NCI-H187 treated with DMSO at 0.1 percent for 48 hours (cell line): ENCODE data around the gene TNFAIP8L3.

Source experiments
- DNase-seq: peaks from one replicate; lab custom pipeline; 2025; lab: John Stamatoyannopoulos, UW

TNFAIP8L3 gene

DNA sequence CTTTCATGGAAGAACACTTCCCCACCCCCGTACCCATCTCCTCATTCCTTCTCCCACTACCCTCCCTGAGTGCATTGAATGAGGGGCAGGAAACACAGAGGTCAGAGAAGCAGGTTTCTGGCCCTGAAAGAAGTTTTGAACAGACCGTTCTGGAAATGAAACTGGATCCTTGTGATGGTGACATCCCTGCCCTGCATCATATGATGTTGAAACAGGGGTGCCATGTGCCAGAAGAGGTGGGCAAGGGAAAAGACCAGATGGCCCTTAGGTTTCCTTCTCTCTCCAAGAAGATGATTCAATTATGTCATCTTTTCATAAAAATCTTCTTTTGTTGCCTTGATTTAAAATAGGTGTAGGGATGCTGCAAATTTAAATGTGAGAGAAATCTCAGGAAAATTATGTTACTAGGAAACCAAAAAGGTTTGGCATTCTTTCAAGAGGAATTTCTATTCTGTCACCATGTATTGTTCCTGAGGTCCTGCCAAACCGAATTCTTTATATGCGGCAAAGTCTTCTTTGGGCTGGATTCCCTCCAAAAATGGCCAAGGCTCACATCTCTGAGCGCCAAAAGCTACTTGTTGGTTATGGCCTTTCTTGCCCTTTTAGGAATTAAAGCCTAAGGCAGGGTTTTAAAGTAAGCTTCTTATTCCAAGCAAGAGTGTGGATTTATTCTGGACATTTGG lies 19.9 kb upstream of the TNFAIP8L3 start:
- no peak for DNase-seq

DNA sequence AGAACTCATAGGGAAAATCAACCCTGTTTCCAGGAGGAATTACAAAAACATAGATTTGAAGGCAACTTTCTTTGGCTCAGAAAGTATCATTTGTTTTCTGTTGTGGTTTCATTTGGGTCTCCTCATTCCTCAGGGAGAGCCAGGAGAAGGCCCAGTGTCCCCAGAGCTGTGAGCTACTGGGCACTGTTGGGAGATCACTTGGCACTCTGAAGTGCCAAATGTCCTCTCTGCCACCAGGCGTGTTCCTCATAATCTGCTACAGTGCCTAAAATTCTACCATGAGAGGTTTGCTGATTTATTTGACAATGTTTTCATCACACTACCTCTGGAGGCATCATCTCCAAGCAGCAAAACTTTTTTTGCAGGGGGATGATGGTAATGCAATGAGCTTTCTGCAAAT lies 17.4 kb upstream of the TNFAIP8L3 start:
- DNase-seq: no peak

DNA sequence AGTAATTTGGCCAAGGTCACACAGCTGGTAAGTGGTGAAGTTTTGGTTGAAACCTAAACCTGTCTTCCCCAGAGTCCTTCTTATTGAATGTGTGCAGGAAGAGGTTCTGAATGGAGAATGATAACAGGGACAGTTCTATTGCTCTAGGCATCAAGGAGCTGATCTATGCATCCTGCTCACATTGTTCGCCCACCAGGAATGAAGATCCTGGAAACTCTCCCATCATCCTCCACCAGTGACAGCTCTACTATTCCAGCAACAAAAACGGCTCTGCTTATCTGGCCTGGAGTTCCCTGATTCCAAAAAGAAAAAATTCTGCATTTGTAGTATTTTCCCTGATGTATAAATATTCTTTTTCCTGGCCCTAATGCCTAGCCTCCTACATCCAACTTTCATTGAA lies 16.4 kb upstream of the TNFAIP8L3 start:
- DNase-seq: no peak

DNA sequence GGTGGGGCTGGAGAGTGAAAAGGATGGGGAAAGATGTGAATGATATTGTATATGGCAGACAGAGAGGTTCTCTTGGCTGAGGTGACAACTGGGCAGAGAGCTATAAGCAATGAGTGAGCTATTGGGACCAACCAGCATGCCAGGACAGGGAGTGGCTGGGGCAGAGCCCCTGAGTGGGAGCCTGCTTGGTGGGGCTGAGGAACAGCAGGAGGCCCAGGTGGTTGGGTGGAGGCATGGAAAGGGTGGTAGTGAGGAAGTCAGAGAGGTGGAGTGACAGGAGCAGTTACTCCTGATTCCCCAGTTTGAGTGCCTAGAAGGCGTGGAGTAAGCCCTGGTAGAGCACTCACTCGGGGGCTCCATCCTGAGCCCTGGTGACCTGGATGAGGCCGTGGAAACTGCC lies 15.5 kb upstream of the TNFAIP8L3 start:
- no peak for DNase-seq

DNA sequence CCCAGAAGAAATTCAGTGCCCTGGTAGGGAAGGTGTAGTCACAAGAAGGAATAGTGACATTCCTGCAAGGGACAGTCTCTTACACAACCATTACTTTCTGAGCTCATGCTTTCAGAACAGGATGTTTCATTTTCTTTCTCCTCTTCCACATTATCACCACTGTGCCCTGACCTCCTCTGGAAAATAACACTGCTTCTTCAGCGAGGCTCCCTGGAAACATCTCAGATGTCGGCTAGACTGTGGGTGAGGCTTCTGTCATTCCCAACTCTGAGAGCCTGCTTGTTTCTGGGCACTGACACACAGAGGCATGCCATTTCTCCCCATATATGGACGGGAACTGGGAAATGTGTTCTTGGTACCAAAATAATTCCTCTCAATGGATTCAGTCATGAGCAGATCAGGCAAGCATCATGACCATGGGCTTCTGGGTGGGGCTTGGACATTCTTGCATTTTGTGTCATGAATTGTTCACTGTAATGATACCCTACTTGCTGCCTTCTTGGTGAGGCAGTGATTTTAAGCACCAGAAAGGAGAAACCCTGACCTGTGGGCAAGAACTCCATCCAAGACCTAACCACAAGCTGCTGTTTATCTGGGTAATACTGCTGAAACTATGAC lies 14.3 kb upstream of the TNFAIP8L3 start:
- no peak for DNase-seq

DNA sequence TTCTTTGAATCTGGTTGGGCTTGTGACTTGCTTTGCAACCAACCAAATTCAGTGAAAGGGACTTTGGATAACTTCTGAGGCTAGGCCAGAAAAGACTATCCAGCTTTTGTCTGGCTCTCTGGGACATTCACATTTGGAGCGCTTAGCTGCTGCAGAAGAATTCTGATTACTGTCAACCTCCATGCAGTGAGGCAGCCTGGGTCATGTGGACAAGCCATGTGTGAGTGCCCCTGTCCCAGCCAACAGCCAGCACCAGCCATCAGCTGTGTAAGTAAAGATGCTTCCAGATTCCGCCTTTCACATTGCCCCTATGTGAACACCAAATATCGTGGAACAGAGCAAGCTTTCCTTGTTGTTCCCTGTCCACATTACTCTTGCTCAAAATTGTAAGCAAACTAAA lies 12.9 kb upstream of the TNFAIP8L3 start:
- no peak for DNase-seq

DNA sequence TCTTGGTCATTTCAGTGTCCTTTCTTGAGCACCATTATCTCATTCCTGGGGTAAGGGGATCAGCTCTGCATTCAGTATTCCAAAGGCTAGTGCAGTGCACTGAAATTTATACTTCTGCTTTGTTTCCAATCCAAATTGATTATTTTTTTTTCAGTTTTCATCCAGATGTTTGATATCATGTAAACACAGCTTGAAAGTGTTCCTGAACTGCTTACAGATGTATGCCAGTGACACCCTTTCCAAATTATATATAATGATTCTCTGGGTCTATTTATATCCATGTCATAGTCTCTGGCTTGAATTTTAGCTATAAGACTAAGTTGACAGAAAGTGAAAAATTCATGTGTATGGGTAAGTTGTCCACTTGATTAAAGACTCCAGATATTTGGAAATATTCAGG lies 11.8 kb upstream of the TNFAIP8L3 start:
- no peak for DNase-seq

DNA sequence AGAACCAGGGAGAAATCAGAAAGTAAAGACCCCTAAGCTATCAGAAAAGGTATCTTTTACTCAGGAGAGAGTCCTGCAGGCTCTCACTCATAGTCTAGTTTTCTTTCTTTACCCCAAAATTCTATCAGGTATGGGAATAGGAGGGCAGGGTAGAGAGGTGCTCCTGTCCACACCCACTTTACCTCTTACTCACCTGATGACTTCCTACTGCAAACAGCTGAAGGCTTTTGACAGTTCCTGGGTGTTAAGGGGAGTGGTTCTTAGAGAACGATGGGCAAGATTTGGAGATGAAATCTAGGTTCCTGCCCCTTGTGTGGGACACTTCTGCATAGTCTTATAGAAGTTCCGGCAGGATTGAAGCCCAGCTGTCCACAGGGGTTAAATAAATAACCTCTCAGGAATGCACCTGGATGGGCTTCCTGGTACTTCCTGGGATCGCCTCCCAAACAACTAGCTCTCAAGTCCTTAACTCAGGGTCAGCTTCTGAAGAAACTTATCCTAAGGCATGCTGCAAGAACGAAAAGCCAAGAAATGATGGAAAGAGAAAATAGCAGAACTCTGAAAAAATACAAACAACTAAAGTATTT lies 10.8 kb upstream of the TNFAIP8L3 start:
- DNase-seq: no peak

DNA sequence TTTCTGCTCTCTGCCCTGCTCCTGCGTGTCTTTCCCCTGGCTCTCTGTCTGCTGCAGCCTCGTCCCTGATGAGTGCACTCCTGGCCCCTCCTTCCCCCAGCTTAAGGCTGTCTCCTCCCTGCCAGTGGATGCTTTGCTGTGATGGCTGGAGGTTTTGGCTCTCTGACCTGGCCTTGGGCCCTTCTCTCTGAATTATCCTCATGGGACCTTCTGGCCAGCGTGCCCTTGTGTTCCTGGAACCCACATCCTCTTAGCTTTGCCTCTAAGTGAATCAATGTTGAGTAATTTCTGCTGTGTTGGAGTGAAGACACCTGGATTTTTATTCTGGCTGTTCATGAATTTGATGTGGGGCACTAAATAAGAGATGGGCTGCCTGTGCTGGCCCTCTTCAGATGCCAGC lies 9.8 kb upstream of the TNFAIP8L3 start:
- DNase-seq: no peak

DNA sequence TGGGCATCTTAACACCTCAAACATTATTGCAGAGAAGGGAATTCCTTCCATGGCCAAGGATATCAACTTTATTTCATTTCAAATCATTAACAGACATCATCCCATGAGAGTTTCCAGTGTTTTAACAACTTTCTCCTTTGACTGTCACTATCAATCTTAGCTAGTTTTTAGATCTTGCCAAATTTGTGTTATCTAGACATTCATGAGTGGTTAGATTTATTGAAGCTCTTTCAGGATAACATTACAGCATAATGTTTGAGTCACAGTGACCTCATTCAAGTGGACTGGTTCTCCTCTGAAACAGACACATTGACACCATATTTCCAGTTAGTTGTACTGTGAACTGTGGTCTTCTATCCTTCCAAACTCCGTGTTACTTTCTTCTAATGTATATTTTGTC lies 8.6 kb upstream of the TNFAIP8L3 start:
- no peak for DNase-seq

DNA sequence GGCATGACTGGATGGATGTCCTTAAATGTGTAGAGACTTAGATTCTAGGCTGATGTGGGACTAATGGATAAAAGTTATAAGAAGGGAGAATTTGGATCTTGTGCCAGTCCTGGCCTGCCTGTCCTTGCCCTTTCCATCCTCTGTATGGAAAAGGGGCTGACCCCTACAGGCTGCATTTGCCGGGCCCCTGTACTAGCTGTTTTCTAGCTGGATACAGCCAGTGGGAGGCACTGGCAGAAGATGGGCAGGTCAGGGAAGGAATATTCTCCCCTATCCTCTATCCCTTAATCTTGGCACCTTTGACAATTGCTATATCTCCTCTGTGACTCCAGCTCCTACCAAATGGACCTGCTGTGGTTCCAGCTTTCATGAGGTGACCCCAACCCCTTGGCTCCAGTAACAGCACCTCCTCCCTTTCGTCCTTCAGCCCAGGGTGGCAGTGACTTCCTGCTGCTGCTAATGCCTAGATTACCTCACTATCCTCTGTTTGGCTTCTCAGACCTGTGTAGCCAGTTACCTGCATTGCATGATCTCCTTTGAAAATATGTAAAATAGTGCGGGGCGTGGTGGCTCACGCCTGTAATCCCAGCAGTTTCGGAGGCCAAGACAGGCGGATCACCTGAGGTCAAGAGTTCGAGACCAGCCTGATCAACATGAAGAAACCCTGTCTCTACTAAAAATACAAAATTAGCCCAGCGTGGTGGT lies 6.2 kb upstream of the TNFAIP8L3 start:
- DNase-seq: no peak

DNA sequence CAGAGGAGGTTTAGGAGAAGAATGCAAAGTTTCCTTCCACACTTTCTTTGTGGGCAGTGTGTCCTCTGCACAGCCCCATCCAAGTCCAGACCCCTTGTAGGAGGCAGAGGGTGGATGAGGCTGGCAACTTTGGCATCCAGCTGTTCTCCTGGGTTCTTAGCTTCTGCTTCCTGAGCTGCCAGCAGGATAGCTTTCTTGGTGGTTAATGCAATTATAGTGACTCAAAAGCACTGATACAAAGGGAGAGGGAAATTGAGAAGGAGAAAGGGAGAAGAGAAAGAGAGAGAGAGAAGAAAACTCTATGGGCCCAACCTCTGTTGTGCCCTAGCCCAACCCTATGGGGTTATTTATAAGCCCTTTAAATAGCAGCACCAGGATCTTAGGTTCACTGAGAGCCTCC lies 4.5 kb upstream of the TNFAIP8L3 start:
- DNase-seq: no peak

DNA sequence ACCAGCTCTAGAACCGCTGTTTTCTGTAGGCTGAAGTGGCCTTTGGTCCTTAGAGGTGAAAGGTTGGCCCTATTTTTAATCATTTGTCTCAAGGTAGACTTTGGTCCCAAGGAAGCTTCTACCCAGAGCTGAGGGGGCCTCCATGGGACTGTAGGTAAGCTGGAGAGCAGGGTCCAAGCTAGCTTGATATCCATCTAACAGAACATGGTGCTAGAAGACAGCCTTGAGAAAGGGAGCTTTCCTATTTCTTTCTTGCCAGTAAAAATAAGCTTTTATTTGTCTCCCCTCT lies 3.6 kb upstream of the TNFAIP8L3 start:
- no peak for DNase-seq

DNA sequence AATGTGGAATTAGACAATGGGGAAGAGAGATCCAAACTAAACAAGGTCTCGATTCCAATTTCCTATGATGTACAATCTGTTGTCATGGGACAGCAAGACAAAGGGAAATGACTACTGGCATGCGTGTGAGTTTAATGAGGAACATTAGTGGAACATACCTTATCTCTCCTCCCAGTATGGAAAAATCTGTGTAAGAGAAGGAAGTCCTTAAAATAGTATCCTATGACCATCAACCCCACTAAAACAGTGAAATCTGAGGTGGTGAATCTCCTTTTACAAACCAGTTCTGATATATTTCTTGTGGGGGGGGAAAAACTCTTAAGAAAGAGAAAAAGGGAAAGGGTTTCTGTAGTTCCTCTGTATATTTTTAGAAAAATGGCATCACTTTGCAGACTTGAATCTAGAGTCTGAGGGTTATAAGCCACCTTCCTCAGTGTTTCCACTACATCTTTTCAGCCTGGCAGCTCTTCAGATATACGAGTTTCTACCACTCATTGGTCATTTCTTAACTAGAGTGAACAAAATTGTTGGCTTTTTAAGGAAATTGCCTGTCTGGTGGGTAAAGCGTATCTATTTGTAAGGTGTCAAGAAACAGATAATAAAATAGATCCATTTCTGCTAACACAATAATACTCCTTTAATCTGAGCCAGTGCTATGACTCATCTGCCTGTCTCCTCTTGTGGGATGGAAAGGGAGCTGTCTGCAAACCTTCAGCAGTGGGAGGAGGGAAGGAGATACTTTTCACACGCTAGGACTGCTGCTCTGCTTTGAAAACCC lies 3.0 kb upstream of the TNFAIP8L3 start:
- no peak for DNase-seq

DNA sequence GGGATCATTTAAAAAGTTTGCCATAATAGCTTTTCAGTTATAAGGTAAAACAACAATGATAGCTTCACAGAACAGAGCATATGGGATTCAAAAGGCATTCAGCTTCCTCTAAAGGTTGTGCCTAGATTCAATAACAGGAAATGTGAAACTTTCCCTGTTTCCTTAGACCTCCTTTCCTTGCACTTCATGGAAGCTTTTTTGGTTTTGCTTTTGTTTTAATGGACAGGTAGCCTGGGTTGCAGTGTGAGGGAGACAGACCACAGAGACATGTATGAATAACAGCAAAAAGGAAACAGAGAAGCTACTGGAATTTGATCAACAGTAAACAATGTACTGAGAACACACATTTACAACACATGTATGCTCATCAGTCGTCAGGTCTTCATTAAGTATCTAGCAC lies 2.3 kb upstream of the TNFAIP8L3 start:
- DNase-seq: no peak

DNA sequence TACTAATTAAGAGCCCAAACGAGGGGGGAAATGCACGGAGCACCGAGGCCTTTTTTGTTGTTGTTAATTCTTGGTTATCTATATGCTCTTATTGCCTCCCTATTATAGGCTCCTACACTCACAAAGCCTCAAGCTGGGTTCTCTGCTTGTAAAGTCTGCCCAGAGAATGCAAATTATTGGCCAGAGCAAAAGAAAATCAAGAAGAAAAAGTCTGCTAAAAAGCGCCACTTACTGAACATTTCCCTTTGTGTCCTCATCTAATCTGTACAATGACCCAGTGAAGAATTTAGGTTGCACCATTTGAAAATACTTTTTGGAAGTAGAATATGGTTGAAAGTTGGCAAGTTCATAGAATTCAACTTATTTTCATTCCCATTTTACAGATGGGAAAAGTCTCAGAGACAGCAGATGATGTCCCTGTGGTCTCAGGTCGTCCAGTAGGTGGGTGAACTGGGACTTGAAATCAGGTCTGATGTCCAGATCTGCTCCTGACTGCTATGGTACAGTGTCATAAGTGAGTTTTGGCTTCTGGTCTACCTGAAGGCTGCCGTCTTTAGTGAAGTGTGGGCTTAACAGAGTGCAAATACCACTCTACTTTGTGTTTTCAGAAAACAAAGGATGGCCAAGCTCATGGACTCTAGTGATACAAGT lies 1.1 kb upstream of the TNFAIP8L3 start:
- DNase-seq: no peak

DNA sequence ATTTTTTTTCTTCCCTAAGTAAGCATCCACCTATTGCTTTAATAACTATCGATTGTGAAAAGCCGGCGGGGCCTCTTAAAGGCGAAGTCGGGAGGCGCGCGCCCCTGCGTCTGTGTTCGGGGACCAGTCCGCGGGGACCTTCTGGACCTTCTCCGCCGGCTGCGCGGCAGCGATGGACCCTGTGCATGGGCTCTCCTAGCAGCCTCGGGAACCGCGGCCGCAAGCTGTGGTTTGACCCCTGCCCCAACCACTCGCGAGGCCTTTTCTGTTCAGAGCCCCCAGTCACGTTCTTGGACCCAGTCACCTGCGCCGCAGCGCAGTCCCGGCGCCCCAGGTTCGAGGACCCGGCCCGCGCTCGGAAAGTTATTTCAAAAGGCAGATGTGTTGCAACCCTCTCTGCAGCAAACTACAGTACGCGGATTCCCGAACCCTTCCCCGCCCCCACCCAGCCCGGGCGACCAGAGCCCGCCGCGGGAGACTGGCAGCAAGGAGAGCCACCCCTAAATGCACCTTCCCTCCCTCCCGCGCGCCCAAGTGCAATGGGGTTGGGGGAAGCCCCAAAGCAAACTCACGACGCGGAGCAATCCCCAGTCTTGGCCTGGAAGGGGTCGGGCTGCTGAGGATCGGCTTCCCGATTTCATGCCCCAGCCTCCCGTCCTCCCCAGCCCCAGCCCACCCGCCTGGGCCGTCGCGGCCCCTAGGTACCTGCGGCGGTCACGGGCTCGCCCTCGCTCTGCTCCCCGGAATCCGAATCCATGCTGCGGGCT lies 684 bp downstream of the TNFAIP8L3 start:
- no peak for DNase-seq

DNA sequence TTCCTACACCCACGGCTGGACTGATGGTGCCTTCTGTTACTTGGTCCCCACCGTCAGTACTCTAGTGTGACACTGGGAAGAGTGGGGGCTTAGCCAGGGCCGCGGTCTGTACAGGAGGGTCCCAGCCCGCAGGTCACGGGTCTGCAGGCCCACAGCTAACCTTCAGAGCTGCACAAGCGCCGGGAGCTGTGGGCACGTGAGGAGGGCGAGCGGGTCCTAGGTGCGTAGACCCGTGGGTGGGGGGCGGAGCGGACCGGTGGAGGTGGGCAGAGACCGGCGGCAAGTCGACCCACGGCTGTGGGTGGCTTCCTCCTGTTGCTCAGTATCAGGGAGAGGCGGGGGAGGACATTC lies 1.2 kb downstream of the TNFAIP8L3 start:
- DNase-seq: no peak

DNA sequence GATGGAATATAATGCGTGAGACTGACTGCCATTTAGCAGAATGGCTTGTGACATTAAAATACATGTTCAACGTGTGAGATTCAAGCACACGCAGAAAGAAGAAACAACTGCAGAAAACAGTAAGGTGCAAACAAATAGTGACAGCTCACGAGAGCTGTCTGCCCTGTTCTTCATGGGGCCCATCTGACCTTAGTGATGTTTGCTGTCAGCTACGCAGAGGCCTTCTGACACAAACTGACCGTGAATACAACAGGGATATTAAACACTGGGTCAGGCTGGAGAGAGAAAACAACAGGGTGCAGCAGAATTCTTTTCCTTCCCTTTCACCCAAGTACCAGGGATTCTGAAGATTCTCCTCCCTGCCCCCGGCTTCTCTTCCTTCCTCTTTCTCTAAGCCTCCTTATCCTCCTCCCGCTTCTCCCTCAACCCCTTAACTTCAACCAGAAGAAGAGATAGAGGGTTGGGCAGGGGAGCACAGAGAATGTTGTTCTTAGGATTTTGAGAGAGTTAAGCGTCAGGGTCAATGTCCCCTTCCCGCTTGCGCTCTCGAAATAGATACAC lies 2.1 kb downstream of the TNFAIP8L3 start:
- DNase-seq: no peak

DNA sequence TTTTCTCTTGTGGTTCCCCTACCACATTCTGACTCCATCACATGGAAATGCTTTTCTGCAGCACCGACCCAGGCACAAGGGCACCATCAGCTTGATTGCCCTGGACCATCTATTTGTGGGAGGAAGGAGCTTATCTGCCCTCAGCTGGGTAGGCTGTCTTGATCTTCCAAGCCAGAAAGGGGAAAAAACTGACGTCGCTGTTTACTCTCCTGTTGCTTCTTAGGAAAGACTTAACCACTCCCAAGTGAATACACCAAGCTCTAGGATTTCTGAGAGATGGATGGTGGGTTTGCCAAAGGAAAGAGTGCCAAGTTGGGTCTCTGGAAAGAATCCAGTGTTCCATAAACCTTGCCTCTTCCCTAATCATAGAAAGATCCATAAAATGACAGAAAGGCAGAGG lies 4.0 kb downstream of the TNFAIP8L3 start:
- no peak for DNase-seq
